Stomach (tissue), 4 donors: ENCODE measurements around the gene FMC1.
"Not testable (repeated sequence)": the region's sequence is repeated elsewhere in the genome, so short reads cannot be mapped to it uniquely, and the experiment has no call there.

Experiments
- EP300 ChIP-seq: sonication (generic); formaldehyde crosslinking; IDR thresholded peaks from one replicate; pipeline ENCODE4 v1.6.1; 2017; ENCODE audit warnings: antibody characterized with exemption
- POLR2A ChIP-seq, 4 donors: fragments of 450-650 bp; IDR thresholded peaks; one replicate each; pipeline ENCODE4 v1.6.1; 2016; ENCODE audit warnings: antibody characterized with exemption in 4 of 4, control low read depth in 2 of 4, mild to moderate bottlenecking in 1 of 4, moderate library complexity in 1 of 4
- POLR2AphosphoS5 ChIP-seq, 3 donors: sonication (generic); formaldehyde crosslinking; IDR thresholded peaks; one replicate each; pipeline ENCODE4 v1.6.1; 2016; ENCODE audit warnings: antibody characterized with exemption in 3 of 3
- TF ChIP-seq, protein P1 (sequence below), 7 experiments: fragments of 450-650 bp in 4 of 7; fragments of 200-600 bp in 3 of 7; sonication (generic) in 3 of 7; IDR thresholded peaks; one replicate each; pipeline ENCODE4 v1.5.1; 2016 to 2019; ENCODE audit warnings: antibody characterized with exemption in 7 of 7, control low read depth in 2 of 7, mild to moderate bottlenecking in 1 of 7

DNA sequence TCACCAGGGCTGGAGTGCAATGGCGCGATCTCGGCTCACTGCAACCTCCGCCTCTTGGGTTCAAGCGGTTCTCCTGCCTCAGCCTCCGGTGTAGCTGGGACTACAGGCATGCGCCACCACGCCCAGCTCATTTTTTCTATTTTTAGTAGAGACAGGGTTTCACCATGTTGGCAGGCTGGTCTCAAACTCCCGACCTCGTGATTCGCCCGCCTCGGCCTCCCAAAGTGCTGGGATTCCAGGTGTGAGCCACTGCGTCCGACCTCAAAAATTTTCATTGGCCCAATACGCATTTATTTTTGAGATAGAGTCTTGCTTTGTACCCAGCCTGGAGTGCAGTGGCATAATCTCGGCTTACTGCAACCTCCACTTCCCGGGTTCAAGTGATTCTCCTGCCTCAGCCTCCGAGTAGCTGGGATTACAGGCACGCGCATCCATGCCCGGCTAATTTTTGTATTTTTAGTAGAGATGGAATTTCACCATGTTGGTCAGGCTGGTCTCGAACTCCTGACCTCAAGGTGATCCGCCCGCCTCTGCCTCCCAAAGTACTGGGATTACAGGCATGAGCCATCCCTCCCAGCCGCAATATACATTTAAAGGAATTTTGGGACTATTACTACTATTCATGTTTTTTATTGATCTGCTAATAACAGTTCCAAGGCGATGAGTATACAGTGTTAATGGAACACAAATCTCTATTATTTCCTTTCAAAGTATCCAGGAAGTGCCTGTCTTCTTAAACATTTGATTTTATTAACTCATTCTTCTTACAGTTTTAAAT lies 16.8 kb downstream of the FMC1 start:
- TF ChIP-seq, protein P1, sequence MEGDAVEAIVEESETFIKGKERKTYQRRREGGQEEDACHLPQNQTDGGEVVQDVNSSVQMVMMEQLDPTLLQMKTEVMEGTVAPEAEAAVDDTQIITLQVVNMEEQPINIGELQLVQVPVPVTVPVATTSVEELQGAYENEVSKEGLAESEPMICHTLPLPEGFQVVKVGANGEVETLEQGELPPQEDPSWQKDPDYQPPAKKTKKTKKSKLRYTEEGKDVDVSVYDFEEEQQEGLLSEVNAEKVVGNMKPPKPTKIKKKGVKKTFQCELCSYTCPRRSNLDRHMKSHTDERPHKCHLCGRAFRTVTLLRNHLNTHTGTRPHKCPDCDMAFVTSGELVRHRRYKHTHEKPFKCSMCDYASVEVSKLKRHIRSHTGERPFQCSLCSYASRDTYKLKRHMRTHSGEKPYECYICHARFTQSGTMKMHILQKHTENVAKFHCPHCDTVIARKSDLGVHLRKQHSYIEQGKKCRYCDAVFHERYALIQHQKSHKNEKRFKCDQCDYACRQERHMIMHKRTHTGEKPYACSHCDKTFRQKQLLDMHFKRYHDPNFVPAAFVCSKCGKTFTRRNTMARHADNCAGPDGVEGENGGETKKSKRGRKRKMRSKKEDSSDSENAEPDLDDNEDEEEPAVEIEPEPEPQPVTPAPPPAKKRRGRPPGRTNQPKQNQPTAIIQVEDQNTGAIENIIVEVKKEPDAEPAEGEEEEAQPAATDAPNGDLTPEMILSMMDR (IDR thresholded peaks at IDR 0.05): not testable (repeated sequence)
- TF ChIP-seq POLR2A (IDR thresholded peaks at IDR 0.05); EP300; POLR2AphosphoS5 (IDR thresholded peaks at IDR 0.05): not testable (repeated sequence)
